ENCODE measurements around the gene BUD13. TPM values are rescaled to one million over a fixed set of nuclear protein-coding genes. Genes with fewer than 3 reads are reported as not detected.

Gene BUD13
- total and polyA plus RNA-seq, 10 of the 15 experiments (the other 5 are each of a cell fraction or from before 2014, with no cell fraction given) = 10.9 to 36.5 (median 24.7) TPM

DNA sequence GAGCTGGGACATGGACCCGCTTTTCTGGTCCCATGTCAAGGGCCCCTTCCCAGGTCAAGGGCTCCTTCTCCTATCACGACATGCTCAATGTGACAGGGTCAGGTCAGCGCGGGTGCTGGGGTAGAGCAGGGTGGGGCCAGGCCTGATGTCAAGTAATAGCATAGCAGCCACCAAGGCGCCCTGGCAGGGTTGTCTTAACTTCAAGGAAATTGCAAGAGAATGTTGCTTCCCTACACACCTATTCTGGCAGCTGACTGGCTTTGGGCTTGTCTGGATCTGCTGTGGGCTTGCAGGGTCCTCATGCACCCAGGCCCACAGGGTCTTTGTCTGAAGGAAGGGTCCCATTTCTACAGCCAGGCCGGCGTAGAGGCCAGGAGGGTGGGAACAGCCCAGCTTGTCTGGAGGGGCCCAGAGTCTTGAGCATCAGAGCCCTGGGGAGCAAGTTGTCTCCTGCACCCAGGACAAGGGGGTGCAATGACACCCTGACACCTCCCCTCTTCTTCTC, 71.4 kb downstream of the BUD13 start (continued):
- TF ChIP-seq, protein P1, sequence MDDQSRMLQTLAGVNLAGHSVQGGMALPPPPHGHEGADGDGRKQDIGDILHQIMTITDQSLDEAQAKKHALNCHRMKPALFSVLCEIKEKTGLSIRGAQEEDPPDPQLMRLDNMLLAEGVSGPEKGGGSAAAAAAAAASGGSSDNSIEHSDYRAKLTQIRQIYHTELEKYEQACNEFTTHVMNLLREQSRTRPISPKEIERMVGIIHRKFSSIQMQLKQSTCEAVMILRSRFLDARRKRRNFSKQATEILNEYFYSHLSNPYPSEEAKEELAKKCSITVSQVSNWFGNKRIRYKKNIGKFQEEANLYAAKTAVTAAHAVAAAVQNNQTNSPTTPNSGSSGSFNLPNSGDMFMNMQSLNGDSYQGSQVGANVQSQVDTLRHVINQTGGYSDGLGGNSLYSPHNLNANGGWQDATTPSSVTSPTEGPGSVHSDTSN (IDR thresholded peaks at IDR 0.05; ENCODE audit: insufficient replicate concordance, low read depth, low read length) = no peak
- TF ChIP-seq ZNF274 (IDR thresholded peaks at IDR 0.05; ENCODE audit: insufficient read depth, insufficient read length) = no peak
- TF ChIP-seq SIX5 (IDR thresholded peaks at IDR 0.05; ENCODE audit: low read depth, low read length, severe bottlenecking) = no peak
- TF ChIP-seq JUNB (IDR thresholded peaks at IDR 0.05) = no peak
- TF ChIP-seq, protein P2, sequence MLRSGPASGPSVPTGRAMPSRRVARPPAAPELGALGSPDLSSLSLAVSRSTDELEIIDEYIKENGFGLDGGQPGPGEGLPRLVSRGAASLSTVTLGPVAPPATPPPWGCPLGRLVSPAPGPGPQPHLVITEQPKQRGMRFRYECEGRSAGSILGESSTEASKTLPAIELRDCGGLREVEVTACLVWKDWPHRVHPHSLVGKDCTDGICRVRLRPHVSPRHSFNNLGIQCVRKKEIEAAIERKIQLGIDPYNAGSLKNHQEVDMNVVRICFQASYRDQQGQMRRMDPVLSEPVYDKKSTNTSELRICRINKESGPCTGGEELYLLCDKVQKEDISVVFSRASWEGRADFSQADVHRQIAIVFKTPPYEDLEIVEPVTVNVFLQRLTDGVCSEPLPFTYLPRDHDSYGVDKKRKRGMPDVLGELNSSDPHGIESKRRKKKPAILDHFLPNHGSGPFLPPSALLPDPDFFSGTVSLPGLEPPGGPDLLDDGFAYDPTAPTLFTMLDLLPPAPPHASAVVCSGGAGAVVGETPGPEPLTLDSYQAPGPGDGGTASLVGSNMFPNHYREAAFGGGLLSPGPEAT (IDR thresholded peaks at IDR 0.05; ENCODE audit: low read depth) = no peak
- TF ChIP-seq, protein P3, sequence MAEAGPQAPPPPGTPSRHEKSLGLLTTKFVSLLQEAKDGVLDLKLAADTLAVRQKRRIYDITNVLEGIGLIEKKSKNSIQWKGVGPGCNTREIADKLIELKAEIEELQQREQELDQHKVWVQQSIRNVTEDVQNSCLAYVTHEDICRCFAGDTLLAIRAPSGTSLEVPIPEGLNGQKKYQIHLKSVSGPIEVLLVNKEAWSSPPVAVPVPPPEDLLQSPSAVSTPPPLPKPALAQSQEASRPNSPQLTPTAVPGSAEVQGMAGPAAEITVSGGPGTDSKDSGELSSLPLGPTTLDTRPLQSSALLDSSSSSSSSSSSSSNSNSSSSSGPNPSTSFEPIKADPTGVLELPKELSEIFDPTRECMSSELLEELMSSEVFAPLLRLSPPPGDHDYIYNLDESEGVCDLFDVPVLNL (IDR thresholded peaks at IDR 0.05; ENCODE audit: low read depth, low read length) = no peak
- TF ChIP-seq, protein P4, sequence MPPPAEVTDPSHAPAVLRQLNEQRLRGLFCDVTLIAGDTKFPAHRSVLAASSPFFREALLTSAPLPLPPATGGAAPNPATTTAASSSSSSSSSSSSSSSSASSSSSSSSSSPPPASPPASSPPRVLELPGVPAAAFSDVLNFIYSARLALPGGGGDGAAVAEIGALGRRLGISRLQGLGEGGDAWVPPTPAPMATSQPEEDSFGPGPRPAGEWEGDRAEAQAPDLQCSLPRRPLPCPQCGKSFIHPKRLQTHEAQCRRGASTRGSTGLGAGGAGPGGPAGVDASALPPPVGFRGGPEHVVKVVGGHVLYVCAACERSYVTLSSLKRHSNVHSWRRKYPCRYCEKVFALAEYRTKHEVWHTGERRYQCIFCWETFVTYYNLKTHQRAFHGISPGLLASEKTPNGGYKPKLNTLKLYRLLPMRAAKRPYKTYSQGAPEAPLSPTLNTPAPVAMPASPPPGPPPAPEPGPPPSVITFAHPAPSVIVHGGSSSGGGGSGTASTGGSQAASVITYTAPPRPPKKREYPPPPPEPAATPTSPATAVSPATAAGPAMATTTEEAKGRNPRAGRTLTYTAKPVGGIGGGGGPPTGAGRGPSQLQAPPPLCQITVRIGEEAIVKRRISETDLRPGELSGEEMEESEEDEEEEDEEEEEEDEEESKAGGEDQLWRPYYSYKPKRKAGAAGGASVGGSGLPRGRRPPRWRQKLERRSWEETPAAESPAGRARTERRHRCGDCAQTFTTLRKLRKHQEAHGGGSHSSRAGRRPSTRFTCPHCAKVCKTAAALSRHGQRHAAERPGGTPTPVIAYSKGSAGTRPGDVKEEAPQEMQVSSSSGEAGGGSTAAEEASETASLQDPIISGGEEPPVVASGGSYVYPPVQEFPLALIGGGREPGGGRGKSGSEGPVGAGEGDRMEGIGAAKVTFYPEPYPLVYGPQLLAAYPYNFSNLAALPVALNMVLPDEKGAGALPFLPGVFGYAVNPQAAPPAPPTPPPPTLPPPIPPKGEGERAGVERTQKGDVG (CRISPR knock-in tag; IDR thresholded peaks at IDR 0.05) = no peak
- no peak for TF ChIP-seq ASH2L (IDR thresholded peaks at IDR 0.05; ENCODE audit: borderline replicate concordance, low read depth)
- TF ChIP-seq PAX5 (IDR thresholded peaks at IDR 0.05; ENCODE audit: borderline replicate concordance, low read depth, low read length) = no peak
- no peak for TF ChIP-seq BRCA1 (IDR thresholded peaks at IDR 0.05; ENCODE audit: low read depth, low read length)
- TF ChIP-seq, protein P5, sequence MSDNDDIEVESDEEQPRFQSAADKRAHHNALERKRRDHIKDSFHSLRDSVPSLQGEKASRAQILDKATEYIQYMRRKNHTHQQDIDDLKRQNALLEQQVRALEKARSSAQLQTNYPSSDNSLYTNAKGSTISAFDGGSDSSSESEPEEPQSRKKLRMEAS (IDR thresholded peaks at IDR 0.05; ENCODE audit: low read depth, low read length) = no peak
